Neuronal stem cell (in vitro differentiated cells): ENCODE data around the gene DLX1.

ENCODE experiments used
- DNase-seq: peaks from one replicate; pipeline ENCODE4 v3.0.0-alpha.2; 2013; ENCODE audit warnings: low spot score
- H2AFZ ChIP-seq: one replicate; pipeline ENCODE4 v1.6.1; 2013; ENCODE audit warnings: mild to moderate bottlenecking, low read length, inconsistent platforms
- H2AK5ac ChIP-seq: 2 replicates; pipeline ENCODE4 v1.6.1; 2013; ENCODE audit warnings: low read depth, mild to moderate bottlenecking, inconsistent platforms, low read length, moderate library complexity, mixed read lengths
- H2BK120ac ChIP-seq: 2 replicates; pipeline ENCODE4 v1.6.1; 2013; ENCODE audit warnings: low read depth, mild to moderate bottlenecking, inconsistent platforms, low read length, moderate library complexity, mixed read lengths
- H2BK12ac ChIP-seq: one replicate; pipeline ENCODE4 v1.6.1; 2013; ENCODE audit warnings: low read length, inconsistent platforms
- H2BK15ac ChIP-seq: 2 replicates; pipeline ENCODE4 v1.6.1; 2013; ENCODE audit warnings: mild to moderate bottlenecking, low read length, inconsistent platforms, mixed read lengths
- H2BK5ac ChIP-seq: one replicate; pipeline ENCODE4 v1.6.1; 2013; ENCODE audit warnings: inconsistent platforms, mild to moderate bottlenecking, low read length, moderate library complexity
- H3K14ac ChIP-seq: one replicate; pipeline ENCODE4 v1.6.1; 2013; ENCODE audit warnings: low read length, inconsistent platforms
- H3K18ac ChIP-seq: 2 replicates; pipeline ENCODE4 v1.6.1; 2013; ENCODE audit warnings: low read length, inconsistent platforms
- H3K23ac ChIP-seq: 2 replicates; pipeline ENCODE4 v1.6.1; 2013; ENCODE audit warnings: low read depth, mild to moderate bottlenecking, mixed read lengths, low read length, inconsistent platforms; ENCODE audit not compliant: poor library complexity
- H3K27ac ChIP-seq: replicated peaks from 3 replicates; pipeline ENCODE4 v1.5.1; 2013; ENCODE audit warnings: low read length, inconsistent platforms
- H3K27me3 ChIP-seq, 3 experiments: 2 replicates each; pipeline ENCODE4 v1.6.1; 2013; ENCODE audit warnings: low read length in 3 of 3, mild to moderate bottlenecking in 2 of 3, inconsistent platforms in 1 of 3, low read depth in 1 of 3, mixed read lengths in 1 of 3, moderate library complexity in 1 of 3; ENCODE audit not compliant: control insufficient read depth in 3 of 3, insufficient read depth in 3 of 3
- H3K36me3 ChIP-seq, 2 donors: replicated peaks in 1 of 2; 2 replicates each; pipeline ENCODE4 v1.6.1; 2013; ENCODE audit warnings: low read length in 2 of 2; ENCODE audit not compliant: control insufficient read depth in 2 of 2, insufficient read depth in 2 of 2
- H3K4ac ChIP-seq: 2 replicates; pipeline ENCODE4 v1.6.1; 2013; ENCODE audit warnings: inconsistent platforms, mild to moderate bottlenecking, low read length, moderate library complexity
- H3K4me1 ChIP-seq, 2 donors: 1 replicate in 1 of 2; 2 replicates in 1 of 2; pipeline ENCODE4 v1.6.1; 2013; ENCODE audit warnings: low read length in 2 of 2, low read depth in 1 of 2; ENCODE audit not compliant: control insufficient read depth in 2 of 2, insufficient read depth in 1 of 2
- H3K4me2 ChIP-seq: one replicate; pipeline ENCODE4 v1.6.1; 2013; ENCODE audit warnings: mild to moderate bottlenecking, low read length, inconsistent platforms; ENCODE audit not compliant: insufficient read depth, poor library complexity, severe bottlenecking
- H3K4me3 ChIP-seq, 2 donors: 2 replicates each; pipeline ENCODE4 v1.5.1; 2013; ENCODE audit warnings: low read length in 2 of 2, mild to moderate bottlenecking in 2 of 2, inconsistent platforms in 1 of 2, moderate library complexity in 1 of 2
- H3K79me1 ChIP-seq: one replicate; pipeline ENCODE4 v1.6.1; 2013; ENCODE audit warnings: low read depth, mild to moderate bottlenecking, inconsistent platforms, low read length, moderate library complexity
- H3K9ac ChIP-seq: one replicate; pipeline ENCODE4 v1.6.1; 2013; ENCODE audit warnings: mild to moderate bottlenecking, low read depth, low read length, inconsistent platforms; ENCODE audit not compliant: poor library complexity
- H3K9me3 ChIP-seq, 2 donors: replicated peaks in 1 of 2; 2 replicates each; pipeline versions ENCODE3 to v1.6.1; 2013; ENCODE audit warnings: low read length in 2 of 2, mild to moderate bottlenecking in 2 of 2, inconsistent platforms in 1 of 2, low read depth in 1 of 2, mixed read lengths in 1 of 2, moderate library complexity in 1 of 2; ENCODE audit not compliant: control insufficient read depth in 2 of 2, insufficient read depth in 1 of 2
- H4K8ac ChIP-seq: one replicate; pipeline ENCODE4 v1.6.1; 2013; ENCODE audit warnings: low read depth, mild to moderate bottlenecking, inconsistent platforms, low read length, moderate library complexity
- H4K91ac ChIP-seq: one replicate; pipeline ENCODE4 v1.6.1; 2013; ENCODE audit warnings: low read length, low read depth, mild to moderate bottlenecking, inconsistent platforms; ENCODE audit not compliant: poor library complexity
- WGBS, 2 donors: extraction: QIAGEN DNeasy Blood & Tissue Kit; methylation state at CpG; one replicate each; pipeline ENCODE4 v1.1.7; 2013; ENCODE audit warnings: missing lambda C conversion rate in 2 of 2, mixed read lengths in 1 of 2; ENCODE audit not compliant: insufficient read length in 2 of 2, insufficient replicate concordance in 1 of 2; ENCODE audit errors: extremely low coverage in 2 of 2; 5-methylcytosine and 5-hydroxymethylcytosine counted together

Gene DLX1

GRCh38 chr2:172079838-172080640 lies 5.3 kb upstream of the DLX1 start:
- no peak overlapping the region for H3K27ac ChIP-seq
- no peak overlapping the region for H2BK5ac ChIP-seq
- peaks cover 4 to 11% of the 10 kb centered on the region in 2 donors for H3K4me1 ChIP-seq
- no peak overlapping the region for H2AFZ ChIP-seq
- WGBS, 2 donors = no CpG with 5 or more reads among the region's 38 CpGs
- H3K14ac ChIP-seq = no peak overlapping the region
- no peak for DNase-seq
- no peak overlapping the region for H3K9ac ChIP-seq
- H3K18ac ChIP-seq = peak overlapping the region; percentile 63
- no peak overlapping the region for H3K4me2 ChIP-seq
- no peak overlapping the region for H3K4me3 ChIP-seq
- H2BK15ac ChIP-seq = no peak overlapping the region
- peaks cover 2 to 23% of the 10 kb centered on the region in 2 donors for H3K9me3 ChIP-seq
- H4K91ac ChIP-seq = no peak overlapping the region
- H3K36me3 ChIP-seq = no peaks in the 10 kb centered on the region
- H2BK12ac ChIP-seq = no peak overlapping the region
- H3K27me3 ChIP-seq = peaks cover 45 to 89% (median 75%) of the 10 kb centered on the region in 3 experiments
- no peak overlapping the region for H2BK120ac ChIP-seq
- no peak overlapping the region for H4K8ac ChIP-seq
- H3K4ac ChIP-seq = no peak overlapping the region
- no peak overlapping the region for H2AK5ac ChIP-seq
- H3K79me1 ChIP-seq = no peaks in the 10 kb centered on the region
- no peak overlapping the region for H3K23ac ChIP-seq

GRCh38 chr2:172080641-172081220 lies 4.6 kb upstream of the DLX1 start:
- WGBS, 2 donors = no CpG with 5 or more reads among the region's 25 CpGs
- Histone ChIP-seq H3K4me1 (peaks cover 8 to 11% of the 10 kb centered on the region in 2 donors), H3K9me3 (peaks cover 2 to 23% of the 10 kb centered on the region in 2 donors), H3K23ac (no peak overlapping the region), H3K27me3 (peaks cover 49 to 87% (median 80%) of the 10 kb centered on the region in 3 experiments), H3K36me3 (no peaks in the 10 kb centered on the region), H2BK5ac (no peak overlapping the region), H2BK12ac (no peak overlapping the region), H3K4me2 (no peak overlapping the region), H3K4ac (no peak overlapping the region), H3K27ac (no peak overlapping the region), H3K9ac (no peak overlapping the region), H3K18ac (no peak overlapping the region), H2AFZ (no peak overlapping the region), H4K91ac (no peak overlapping the region), H2BK120ac (no peak overlapping the region), H3K4me3 (no peak overlapping the region), H3K79me1 (no peaks in the 10 kb centered on the region), H3K14ac (no peak overlapping the region), H2AK5ac (no peak overlapping the region), H2BK15ac (no peak overlapping the region), H4K8ac (no peak overlapping the region)
- DNase-seq = no peak

- Histone ChIP-seq H3K27ac (no peak overlapping the region), H3K79me1 (no peaks in the 10 kb centered on the region), H3K4me2 (no peak overlapping the region), H2BK15ac (no peak overlapping the region), H3K18ac (no peak overlapping the region), H3K36me3 (no peaks in the 10 kb centered on the region), H3K9ac (no peak overlapping the region), H2AFZ (peak overlapping the region; percentile 57), H3K4me3 (no peak overlapping the region), H2BK5ac (no peak overlapping the region), H3K23ac (no peak overlapping the region), H2AK5ac (no peak overlapping the region), H3K14ac (no peak overlapping the region), H3K4ac (no peak overlapping the region), H2BK120ac (no peak overlapping the region), H3K27me3 (peaks cover 53 to 92% (median 87%) of the 10 kb centered on the region in 3 experiments), H3K4me1 (peaks cover 12 to 13% of the 10 kb centered on the region in 2 donors), H3K9me3 (peaks cover 2 to 23% of the 10 kb centered on the region in 2 donors), H4K8ac (no peak overlapping the region), H4K91ac (no peak overlapping the region), H2BK12ac (no peak overlapping the region)
- no CpG with 5 or more reads among the region's 36 CpGs for WGBS, 2 donors
- DNase-seq = peak; percentile 31
Observed at GRCh38 chr2:172081221-172082022, 3.9 kb upstream of the DLX1 start.
